GM18499 (cell line): ENCODE results near the gene SLC25A30.

Source experiments
- ATAC-seq: cut with Tn5 transposase; IDR thresholded peaks from one replicate; pipeline ENCODE4 v1.9.1; 2021; ENCODE audit warnings: moderate number of reproducible peaks; ENCODE audit not compliant: insufficient read depth, unreplicated experiment

The SLC25A30 gene, protein sequence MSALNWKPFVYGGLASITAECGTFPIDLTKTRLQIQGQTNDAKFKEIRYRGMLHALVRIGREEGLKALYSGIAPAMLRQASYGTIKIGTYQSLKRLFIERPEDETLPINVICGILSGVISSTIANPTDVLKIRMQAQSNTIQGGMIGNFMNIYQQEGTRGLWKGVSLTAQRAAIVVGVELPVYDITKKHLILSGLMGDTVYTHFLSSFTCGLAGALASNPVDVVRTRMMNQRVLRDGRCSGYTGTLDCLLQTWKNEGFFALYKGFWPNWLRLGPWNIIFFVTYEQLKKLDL

GRCh38 chr13:45417790-45418534 is at the start of gene SLC25A30:
SLC25A30 (minus strand) TSS chr13:45418373; CDS start chr13:45411425, 6,948 bp downstream.
- ATAC-seq = peak; percentile 74

GRCh38 chr13:45466359-45466758 is 48.2 kb upstream of the SLC25A30 start:
- ATAC-seq = no peak

- ATAC-seq = peak; percentile 82
Measured at GRCh38 chr13:45464687-45465453, 46.7 kb upstream of the SLC25A30 start, which contains the start of gene COG3. COG3 (plus strand) TSS chr13:45464939; CDS start chr13:45465037, 98 bp downstream.

DNA sequence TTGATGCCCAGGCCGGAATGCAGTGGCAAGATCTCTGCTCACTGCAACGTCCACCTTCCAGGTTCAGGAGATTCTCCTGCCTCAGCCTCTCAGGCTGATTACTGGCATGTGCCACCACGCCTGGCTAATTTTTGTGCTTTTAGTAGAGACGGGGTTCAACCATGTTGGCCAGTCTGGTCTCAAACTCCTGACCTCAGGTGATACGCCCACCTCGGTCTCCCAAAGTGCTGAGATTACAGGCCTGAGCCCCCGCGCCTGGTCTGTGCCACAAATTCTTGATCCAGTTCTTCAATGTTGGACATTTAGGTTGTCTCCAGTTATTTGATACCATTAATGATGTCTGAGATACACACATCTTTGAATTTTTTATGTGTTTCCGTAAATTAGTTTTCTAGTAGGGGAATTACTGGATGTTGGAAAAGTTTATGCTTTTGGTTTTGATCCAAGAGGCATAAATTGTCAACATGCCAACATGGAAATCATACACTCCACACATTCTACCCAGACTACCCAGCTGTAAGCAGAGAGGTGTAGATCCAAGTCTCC is 46.0 kb upstream of the SLC25A30 start:
- ATAC-seq = no peak

DNA sequence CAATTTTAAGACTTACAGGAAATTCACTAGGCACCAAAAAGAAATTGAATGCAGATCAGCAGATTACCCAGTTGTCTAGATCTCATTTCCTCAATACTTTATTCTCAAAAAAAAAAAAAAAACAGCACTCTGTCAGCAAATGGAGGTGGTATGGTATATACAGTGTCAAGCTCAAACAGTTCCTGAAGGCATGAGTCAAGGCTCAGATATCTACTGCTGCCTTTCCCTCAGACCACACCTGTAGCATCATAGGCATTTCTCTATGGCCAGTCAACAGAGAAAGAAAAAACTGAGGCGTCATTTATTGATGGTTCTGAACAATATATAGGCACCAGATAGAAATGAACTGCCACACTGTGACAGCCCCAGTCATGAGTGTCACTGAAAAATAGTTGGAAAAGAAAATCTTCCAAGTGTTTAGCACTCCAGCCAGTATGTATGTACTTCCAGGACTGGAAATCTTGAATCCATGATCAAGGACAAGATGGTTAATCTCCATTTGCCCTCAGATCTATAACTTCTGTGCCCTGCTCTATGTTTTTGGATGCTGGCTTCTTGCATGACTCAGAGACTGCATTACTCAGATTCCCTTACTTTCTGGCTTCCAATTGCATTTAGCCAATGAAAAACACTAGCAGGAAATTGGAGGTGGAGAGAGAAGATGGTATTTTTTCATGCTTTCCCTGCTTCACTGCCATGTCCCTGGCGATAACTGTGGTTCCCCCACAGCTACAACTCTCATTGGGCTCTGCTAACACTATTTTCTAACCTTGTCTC is 38.2 kb upstream of the SLC25A30 start:
- ATAC-seq = no peak

DNA sequence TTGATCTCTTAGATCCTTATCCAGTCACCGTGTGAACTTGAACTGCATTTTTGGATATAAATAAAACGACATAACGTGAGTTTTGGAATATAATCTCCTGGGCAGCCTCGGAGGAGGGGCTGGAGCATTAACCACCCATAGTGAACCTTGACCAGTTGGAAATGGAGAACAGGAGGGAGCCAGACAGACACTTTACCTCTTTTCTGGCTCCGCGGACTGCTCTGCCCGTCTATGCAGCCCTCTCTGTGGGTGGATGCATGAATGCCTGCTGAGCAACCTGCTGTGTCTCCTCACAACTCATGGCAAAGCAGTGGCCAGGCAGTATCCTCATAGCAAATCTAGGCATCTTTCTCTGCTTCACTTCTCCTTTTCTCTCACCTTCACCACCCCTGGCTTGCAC is 36.0 kb upstream of the SLC25A30 start:
- no peak for ATAC-seq

GRCh38 chr13:45451282-45451681 is 33.1 kb upstream of the SLC25A30 start:
- no peak for ATAC-seq

DNA sequence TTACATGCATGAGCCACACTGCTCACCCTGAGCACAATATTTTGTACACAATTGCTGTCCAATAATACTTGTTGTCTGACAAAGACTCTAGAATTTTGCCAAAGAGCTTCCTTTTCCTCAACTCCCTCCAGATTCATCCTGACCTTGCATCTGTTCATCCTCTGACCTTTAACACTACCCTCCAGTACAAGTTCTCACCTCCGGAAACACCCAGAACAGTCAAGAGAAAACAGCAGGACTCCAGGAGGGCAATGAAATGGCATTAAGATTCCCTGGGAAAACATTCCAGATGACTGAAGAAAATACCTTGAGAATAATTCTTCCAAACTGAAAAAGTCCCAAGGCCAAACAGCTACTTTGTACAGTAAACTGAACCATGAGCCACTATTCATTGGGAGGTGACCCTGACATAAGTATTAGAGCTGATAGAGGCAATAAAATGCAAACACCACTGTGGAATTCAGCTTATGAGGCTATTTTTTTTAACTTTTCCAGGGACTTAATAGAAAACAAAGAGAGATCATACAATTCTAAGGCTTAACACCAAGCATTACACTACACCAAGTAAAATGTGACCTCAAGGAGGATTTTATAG is 30.9 kb upstream of the SLC25A30 start:
- ATAC-seq = no peak

DNA sequence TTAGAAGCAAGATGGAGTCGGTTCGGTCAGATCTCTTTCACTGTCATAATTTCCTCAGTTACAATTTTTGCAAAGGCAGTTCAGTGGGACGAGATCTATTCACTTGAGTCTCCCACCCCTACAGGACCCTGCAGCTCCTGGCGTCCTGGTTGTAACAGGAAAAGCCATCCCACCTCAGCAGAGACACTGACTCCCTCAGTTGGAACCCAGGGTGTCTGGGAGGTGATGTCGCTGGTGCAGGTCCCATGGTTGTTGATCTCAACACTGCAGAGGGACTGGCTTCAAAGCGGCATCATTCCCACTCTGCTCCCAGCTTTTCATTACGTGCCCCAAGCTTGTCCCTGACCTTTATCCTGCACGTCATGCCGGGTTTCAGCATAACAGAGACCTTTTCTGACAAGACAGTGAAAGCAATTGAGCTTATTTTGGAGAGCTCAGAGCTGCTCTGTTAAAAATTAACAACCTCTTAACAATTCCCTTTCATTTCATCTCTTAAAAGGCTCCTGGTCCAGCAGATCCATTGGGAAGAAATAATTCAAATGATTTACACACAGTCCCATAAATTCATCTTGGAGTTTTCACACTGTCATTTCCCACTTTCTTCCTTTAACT is 29.0 kb upstream of the SLC25A30 start:
- no peak for ATAC-seq

GRCh38 chr13:45446181-45446580 is 28.0 kb upstream of the SLC25A30 start:
- ATAC-seq = no peak

- ATAC-seq = no peak
Measured at GRCh38 chr13:45445053-45445452, 26.9 kb upstream of the SLC25A30 start.

- no peak for ATAC-seq
Measured at GRCh38 chr13:45441633-45442032, 23.5 kb upstream of the SLC25A30 start.

- ATAC-seq = no peak
Measured at GRCh38 chr13:45439781-45440462, 21.7 kb upstream of the SLC25A30 start.

DNA sequence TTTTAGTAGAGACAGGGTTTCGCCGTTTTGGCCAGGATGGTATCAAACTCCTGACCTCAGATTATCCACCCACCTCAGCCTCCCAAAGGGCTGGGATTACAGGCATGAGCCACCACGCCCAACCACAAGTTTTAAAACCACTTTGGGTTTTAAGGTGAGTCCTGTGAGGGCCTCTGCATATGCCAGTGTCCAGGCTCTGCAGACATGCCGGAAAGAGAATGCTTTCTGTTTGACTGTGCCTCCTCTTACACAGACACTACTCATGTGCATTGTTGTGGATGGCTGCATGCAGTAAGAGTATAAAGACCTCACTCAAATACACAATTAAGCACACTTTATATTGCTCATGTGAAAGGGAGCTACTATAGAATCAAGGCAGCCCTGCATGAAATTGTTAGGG is 20.8 kb upstream of the SLC25A30 start:
- ATAC-seq = no peak

DNA sequence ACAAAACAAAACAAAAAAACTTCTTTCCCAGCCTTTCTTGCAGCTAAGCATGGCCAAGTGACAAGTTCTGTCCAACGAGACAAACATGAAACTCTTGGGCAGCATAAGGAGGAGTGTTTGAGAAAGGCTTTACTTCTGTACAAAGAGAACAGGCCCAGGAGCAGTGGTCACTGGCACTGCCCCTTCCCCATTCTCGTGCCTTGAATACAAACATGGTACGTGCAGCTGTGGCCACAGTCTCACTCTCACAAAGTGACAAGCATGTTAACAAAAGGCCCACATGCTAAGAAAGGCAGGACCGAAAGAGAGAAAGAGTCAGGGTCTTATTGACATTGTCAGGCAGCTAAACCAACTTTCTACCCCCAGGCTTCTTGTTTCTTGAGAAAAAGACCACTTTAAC is 19.8 kb upstream of the SLC25A30 start:
- no peak for ATAC-seq

- ATAC-seq = no peak
Measured at GRCh38 chr13:45436953-45437352, 18.8 kb upstream of the SLC25A30 start.

GRCh38 chr13:45436332-45436731 is 18.2 kb upstream of the SLC25A30 start:
- no peak for ATAC-seq

DNA sequence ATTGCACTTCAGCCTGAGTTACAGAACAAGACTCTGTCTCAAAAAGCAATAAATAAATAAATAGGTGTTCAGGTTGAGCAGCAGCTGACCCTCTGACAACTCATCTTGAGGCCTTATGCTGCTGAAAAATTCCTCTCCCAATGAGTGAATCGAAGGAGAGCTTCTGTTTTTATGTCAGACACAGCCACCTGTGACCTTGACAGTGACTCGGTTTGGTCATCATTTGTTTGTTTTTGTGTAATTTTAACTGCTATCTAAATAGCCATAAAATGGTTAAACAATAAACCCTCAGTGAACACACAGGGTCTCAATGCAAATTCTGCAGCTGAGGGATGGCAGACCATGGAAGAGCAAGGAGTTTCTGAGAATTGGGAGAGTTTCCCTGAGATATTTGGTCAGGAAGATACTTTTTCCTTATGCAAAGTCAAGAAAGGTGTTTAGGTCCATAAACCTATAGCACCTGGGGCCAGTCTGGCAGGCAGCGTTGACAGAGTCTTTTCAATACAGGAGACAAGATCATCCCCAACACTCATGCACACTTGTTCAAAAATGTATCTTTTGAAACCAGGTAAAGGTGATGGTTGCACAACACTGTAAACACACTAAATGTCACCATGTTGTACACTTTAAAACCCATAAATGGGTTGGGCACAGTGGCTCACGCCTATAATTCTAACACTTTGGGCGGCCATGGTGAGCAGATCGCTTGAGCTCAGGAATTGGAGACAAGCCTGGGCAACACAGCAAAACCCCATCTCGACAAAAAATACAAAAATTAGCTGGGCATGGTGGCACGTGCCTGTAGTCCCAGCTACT is 16.6 kb upstream of the SLC25A30 start:
- ATAC-seq = no peak
